GM08714 (cell line): ENCODE results near the gene CACNA2D2.

Experiments used
- H3K4me3 ChIP-seq: fragments of 200-500 bp; sonication (Bioruptor generic); 2 replicates; pipeline ENCODE4 v1.5.1; 2014; ENCODE audit warnings: mild to moderate bottlenecking, low read length, inconsistent platforms
- ZNF274 ChIP-seq: IDR thresholded peaks from 2 replicates; pipeline ENCODE4 v1.6.1; 2012; ENCODE audit warnings: mild to moderate bottlenecking, low read depth, low read length

CACNA2D2 gene

GRCh38 chr3:50472958-50473357 lies 30.5 kb downstream of the CACNA2D2 start:
- TF ChIP-seq ZNF274: no peak

DNA sequence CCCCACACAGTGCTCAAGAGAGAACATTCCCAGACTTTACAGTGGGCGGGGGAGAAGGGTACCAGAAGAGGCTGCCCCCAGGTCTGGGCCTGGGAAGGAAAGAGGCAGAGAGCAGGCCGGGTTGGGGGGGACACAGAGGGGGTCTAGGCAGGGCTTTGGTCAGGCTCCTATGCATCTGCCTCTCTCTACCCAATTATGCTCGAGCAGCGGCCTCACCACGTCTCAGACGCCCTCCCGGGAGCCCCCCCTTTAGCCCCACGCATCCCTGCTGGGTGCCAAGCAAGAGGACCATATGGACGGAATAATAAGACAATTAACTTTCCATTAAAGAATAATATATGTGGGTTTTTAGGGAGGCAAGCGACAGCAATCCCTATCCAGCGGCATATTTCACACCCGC lies 32.8 kb downstream of the CACNA2D2 start:
- no peak for TF ChIP-seq ZNF274
- no peak overlapping the region for H3K4me3 ChIP-seq

More at GRCh38 chr3:50472958-50473357, 30.5 kb downstream of the CACNA2D2 start:
- no peak overlapping the region for H3K4me3 ChIP-seq

DNA sequence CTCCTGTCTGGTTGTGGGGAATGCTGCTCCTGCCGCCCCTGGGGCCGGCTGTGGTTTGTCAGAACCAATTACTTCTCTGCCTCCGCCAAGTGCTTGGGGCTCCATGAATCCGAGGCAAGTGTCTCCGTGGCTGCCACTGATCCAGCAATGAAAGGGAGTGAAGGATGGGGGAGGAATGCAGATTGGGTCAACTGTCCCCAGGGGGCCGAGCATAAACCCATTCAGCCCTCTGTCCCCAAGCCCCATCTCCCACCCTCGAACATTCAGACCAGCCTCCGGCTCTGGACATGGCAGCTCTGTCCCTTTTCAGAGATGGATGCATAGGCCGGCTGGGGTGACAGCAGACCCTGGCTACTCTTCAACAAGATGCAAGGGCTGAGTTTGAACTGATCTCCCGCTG lies 35.5 kb downstream of the CACNA2D2 start:
- no peak overlapping the region for H3K4me3 ChIP-seq
- TF ChIP-seq ZNF274: no peak

- no peak for TF ChIP-seq ZNF274
Measured at GRCh38 chr3:50466177-50466576, 37.3 kb downstream of the CACNA2D2 start.

DNA sequence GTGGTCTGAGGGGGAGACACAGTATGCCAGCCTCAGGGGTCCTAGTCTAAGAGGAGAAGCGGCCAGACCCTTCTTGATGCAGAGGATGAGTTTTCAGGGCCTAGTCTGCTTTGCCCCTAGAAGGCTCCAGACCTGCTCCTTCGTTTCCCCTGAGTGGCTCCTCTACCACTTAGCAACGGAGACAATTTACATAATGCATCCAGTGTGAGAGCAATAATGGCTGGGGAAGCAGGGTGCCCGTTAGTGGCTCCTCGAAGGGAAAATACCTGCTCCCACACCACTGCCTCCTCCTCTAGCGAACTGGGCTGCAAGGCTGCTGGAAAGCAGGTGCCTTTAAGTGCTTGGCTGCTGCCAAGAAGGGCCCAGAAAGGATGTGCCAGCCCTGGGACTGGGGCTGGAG lies 38.9 kb downstream of the CACNA2D2 start:
- TF ChIP-seq ZNF274: no peak
- H3K4me3 ChIP-seq: no peak overlapping the region

More at GRCh38 chr3:50466177-50466576, 37.3 kb downstream of the CACNA2D2 start:
- no peak overlapping the region for H3K4me3 ChIP-seq

DNA sequence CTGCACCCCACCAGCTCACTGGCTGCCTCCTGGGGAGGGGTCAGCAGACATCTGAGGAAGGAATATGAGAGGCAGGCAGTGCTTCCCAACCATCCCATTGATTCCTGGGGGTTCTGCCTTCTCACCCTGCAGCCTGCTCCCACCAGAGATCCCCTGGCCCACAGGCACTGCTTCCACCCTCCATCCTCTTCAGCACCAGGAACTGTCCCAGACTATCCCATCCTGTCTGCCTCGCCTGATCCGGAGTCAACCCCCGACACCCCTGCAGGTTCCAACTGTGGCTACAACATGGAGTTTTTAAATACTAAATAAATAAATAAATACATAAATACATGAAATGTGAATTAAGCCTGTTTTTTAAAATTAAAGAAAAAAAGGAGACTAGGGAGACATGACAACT lies 43.6 kb downstream of the CACNA2D2 start:
- no peak overlapping the region for H3K4me3 ChIP-seq
- no peak for TF ChIP-seq ZNF274

GRCh38 chr3:50457988-50458387 lies 45.4 kb downstream of the CACNA2D2 start:
- H3K4me3 ChIP-seq: no peak overlapping the region
- TF ChIP-seq ZNF274: no peak

DNA sequence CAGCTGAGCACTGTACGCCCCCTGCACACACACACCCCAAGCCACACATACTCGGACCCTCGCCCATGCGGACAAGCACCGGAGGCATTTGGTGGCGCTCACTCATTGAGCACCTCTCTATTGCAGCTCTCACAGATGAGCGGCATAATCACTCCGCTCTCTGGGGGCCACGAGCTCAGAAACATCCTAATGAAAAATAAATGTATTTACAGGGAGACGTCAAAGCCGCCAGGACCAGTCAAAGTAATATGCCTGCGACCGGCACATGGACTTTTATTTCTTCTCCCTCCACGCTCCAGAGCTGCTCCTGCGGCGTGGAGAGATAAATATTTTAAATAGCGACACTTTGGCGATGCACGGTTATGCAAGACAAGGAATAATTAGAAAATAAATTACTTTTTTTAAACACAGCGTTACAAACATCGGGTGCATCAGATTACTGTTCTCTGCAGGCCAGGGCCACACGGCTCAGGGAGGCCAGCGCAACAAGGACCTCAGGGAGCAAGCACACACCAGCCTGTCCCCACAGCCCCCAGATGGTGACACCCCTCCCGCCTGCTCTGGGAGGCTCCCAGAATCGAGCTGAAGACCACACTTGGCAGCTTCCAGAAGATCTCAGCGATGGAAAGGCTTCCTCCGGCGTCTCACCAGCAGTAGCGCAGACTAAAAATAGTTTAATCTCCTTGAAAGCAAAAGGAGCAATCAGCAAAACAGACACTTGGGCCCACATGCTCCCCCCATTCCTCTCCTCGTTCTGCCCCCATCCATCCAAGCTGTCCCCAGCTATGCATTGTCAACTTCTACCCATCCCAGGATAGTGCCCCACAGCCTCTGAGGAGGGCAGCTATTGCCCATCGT lies 48.0 kb downstream of the CACNA2D2 start:
- no peak overlapping the region for H3K4me3 ChIP-seq
- TF ChIP-seq ZNF274: no peak

DNA sequence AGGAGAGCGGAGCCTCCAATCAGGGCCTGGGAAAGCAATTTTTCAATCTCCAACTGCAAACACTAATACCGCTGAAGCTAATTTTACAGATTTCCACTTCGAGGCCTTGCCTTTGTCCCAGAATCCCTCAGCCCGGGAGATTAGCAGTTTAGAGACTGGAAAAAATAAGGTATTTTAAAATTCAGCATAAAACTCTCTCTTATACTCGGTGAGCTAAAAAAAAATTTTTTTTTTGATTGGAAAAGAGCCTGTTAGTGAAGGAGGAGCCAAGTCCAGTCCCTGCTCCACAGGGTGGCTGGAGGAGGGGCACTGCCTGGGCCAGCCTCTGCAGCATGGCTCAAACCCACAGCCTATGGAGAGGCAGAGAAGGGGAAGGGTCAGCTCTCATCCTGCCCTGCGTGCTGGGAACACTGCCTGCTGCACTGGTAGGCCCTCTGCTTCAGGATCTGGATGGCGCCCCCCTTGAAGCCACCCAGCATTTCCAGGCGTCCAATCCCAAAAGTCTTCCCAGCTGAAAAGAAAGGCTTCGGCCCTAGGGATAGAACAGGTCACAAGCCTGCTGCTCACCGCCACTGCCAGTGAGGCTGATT lies 48.9 kb downstream of the CACNA2D2 start:
- TF ChIP-seq ZNF274: no peak
- H3K4me3 ChIP-seq: no peak overlapping the region

GRCh38 chr3:50453907-50454306 lies 49.5 kb downstream of the CACNA2D2 start:
- H3K4me3 ChIP-seq: no peak overlapping the region
- TF ChIP-seq ZNF274: no peak

DNA sequence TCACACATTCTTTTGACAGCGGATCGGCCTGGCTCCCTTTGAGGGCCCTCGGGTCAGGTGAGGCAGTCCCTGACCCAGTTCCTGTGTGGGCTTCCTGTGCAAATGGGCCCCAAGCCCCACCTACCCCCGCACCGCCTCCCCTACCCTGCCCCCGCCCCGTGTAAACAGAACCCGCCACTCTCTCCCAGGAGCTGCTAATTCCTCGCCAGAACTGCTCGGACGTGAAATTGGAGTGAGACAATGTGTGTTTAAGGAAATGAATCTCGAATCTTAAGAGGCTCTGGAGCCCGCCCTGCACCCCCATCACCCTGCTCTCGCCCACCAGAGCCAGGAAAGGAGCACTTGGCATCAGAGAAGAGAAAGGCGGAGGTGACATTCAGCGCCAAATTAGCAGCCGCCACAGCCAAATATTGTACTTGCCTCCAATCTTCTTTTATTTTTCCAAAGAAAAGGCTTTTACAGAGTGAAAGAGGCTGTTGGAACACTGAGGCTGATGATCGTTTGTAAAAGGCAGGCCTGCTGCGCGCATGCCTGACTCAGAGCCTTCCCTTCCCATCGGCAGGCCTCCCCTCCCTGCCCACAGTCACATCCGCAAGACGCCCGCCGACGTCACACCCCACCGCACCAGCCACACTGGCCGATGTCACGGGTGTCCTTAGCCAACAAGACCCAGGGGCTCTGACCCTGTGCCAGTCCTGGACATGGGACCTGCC lies 53.1 kb downstream of the CACNA2D2 start:
- no peak for TF ChIP-seq ZNF274
- no peak overlapping the region for H3K4me3 ChIP-seq

- no peak overlapping the region for H3K4me3 ChIP-seq
- TF ChIP-seq ZNF274: no peak
Measured at GRCh38 chr3:50448752-50449539, 54.5 kb downstream of the CACNA2D2 start.

- H3K4me3 ChIP-seq: no peak overlapping the region
- no peak for TF ChIP-seq ZNF274
Measured at GRCh38 chr3:50447290-50447840, 56.1 kb downstream of the CACNA2D2 start.

DNA sequence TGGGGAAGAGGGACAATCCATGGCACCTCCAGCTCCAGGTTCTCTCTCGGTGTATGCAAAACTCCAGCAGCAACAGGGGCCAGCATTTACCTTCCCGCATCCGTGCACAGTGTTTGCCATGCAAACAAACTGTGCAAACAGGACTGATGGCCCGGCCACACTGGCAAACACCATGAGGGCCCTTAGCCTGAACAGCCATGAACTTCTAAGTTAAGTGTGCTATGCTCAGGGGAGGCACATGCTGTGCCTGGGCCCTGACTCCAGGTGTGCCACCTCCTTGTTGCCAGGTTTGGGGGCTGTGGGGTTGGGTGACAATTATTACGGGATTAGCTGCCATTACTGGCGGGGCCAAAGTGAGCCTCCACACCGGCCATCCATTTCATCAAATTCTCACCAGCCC lies 57.5 kb downstream of the CACNA2D2 start:
- H3K4me3 ChIP-seq: no peak overlapping the region
- no peak for TF ChIP-seq ZNF274
